K562 (cell line): ENCODE results near the gene TMEM239. TPM values are rescaled to one million over a fixed set of nuclear protein-coding genes. Genes with fewer than 3 reads are reported as not detected.

Experiments used
- ADNP ChIP-seq: fragments of 200-800 bp; sonication (Bioruptor generic); IDR thresholded peaks from 2 replicates; pipeline ENCODE4 v1.6.1; 2016; ENCODE audit warnings: missing genetic modification characterization, missing compliant biosample characterization
- CHD7 ChIP-seq: fragments of 200-600 bp; sonication (generic); IDR thresholded peaks from one replicate; pipeline ENCODE4 v1.6.1; 2012; ENCODE audit warnings: mild to moderate bottlenecking, low read depth, low read length, inconsistent platforms
- ESRRB ChIP-seq: fragments of 250-450 bp; sonication (Bioruptor Pico); IDR thresholded peaks from 2 replicates; pipeline ENCODE4 v1.5.0; 2020; ENCODE audit warnings: mild to moderate bottlenecking, moderate library complexity, borderline replicate concordance
- FOSL1 ChIP-seq: fragments of 200-800 bp; sonication (Bioruptor generic); conservative IDR thresholded peaks from 2 replicates; pipeline ENCODE4 v1.6.1; 2016; ENCODE audit warnings: missing genetic modification characterization, missing compliant biosample characterization
- polyA plus RNA-seq, 8 experiments: library from polyadenylated mRNA; depleted of rRNA in 4 of 8; stranded (reverse) in 5 of 8; unstranded in 3 of 8; fragments of >200 nt; fragmentation: Nextera tagmentation in 2 of 8; fragmentation: Illumina TruSeq in 1 of 8; extraction: Ambion mirVana in 2 of 8; extraction: Trizol in 1 of 8; gene quantifications; 2 replicates each; pipeline versions ENCODE4 v1.2.1 to v1.2.3, GENCODE V29; 2011 to 2014; ENCODE audit warnings: inconsistent platforms in 1 of 8, missing spikeins in 1 of 8
- total RNA-seq, 7 experiments: library from RNA; depleted of rRNA in 6 of 7; stranded (reverse); fragments of >200 nt in 6 of 7; fragmentation: Illumina TruSeq in 2 of 7; extraction: Trizol in 2 of 7; gene quantifications; 2 replicates each; pipeline versions ENCODE4 v1.2.1 to v1.2.3, GENCODE V29; 2011 to 2021; ENCODE audit warnings: low replicate concordance in 1 of 7

The TMEM239 gene
- total and polyA plus RNA-seq, 9 of the 15 experiments (the other 6 are each of a cell fraction or from before 2014, with no cell fraction given) = not detected

DNA sequence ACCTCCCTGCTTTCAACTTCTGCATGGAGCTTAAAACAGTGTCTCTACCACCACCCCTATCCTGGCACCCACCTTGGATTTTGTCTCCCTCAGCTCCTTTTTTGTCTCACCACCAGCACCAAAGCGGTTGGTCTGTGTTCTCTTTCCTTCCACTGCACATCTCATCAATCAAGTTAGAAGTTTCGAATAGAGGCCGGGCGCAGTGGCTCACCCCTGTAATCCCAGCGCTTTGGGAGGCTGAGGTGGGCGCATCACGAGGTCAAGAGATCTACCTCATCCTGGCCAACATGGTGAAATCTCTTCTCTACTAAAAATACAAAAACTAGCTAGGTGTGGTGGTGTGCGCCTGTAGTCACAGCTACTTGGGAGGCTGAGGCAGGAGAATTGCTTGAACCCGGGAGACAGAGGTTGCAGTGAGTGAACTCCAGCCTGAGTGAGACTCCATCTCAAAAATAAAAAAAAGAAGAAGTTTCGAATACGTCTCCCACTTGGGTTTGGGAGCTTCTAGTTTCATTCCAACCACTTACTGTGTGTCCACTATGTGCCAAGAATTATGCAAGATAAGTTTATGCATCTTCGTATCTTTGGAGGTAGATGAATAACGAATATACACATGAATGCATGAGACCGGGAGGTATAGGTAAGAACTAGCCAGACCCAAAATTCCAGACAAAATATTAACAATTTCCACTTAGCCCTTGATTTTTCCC, 18.4 kb downstream of the TMEM239 start (continued):
- TF ChIP-seq CHD7 (no peak), FOSL1 (tag) (no peak), ADNP (no peak), ESRRB (CRISPR knock-in tag) (no peak)
